Measurements from ENCODE around the gene DENND4C. TPM values are rescaled to one million over a fixed set of nuclear protein-coding genes. Genes with fewer than 3 reads are reported as not detected.
"Not testable (repeated sequence)": the region's sequence is repeated elsewhere in the genome, so short reads cannot be mapped to it uniquely, and the experiment has no call there.

Gene DENND4C
- total RNA-seq, 2 experiments from 2014 or later: 8.7 to 9.0 TPM

- CTCF ChIA-PET: interaction anchor here (0.9 to 1.2 kb wide), 3 partner anchors 10 to 226 kb away, joined by 3 to 5 read pairs (median 3); partner anchors contain the start of gene RRAGA
- Mint-ChIP-seq H3K4me1 (ENCODE audit: low read depth) (peaks cover 18% of the 10 kb centered on the region), H3K36me3 (ENCODE audit: low read depth) (no peaks in the 10 kb centered on the region), H3K27me3 (ENCODE audit: low read depth) (no peaks in the 10 kb centered on the region), H3K27ac (no peak overlapping the region), H3K9me3 (no peaks in the 10 kb centered on the region), H3K4me3 (no peak overlapping the region)
- DNase-seq: peak; percentile 39
- intact Hi-C loops (cut with micrococcal nuclease): loop anchor here (1.0 to 5.0 kb wide), 6 partner anchors 47 to 1456 kb away; no protein-coding TSS in a partner anchor
Observed at GRCh38 chr9:19231126-19231903, 822 bp downstream of the DENND4C start.

GRCh38 chr9:19231904-19232822 lies 1.7 kb downstream of the DENND4C start:
- Mint-ChIP-seq H3K27ac (no peak overlapping the region), H3K36me3 (ENCODE audit: low read depth) (no peaks in the 10 kb centered on the region), H3K4me1 (ENCODE audit: low read depth) (peaks cover 22% of the 10 kb centered on the region), H3K9me3 (no peaks in the 10 kb centered on the region), H3K27me3 (ENCODE audit: low read depth) (no peaks in the 10 kb centered on the region), H3K4me3 (no peak overlapping the region)
- CTCF ChIA-PET: interaction anchor here (0.7 to 1.6 kb wide), 13 partner anchors 9 to 286 kb away, joined by 3 to 9 read pairs (median 3); partner anchors contain the start of gene RPS6
- intact Hi-C loops (cut with micrococcal nuclease): loop anchor here (1.0 to 5.0 kb wide), 7 partner anchors 48 to 1455 kb away; partner anchors contain the start of gene RRAGA
- no peak for DNase-seq

GRCh38 chr9:19232823-19233194 lies 2.3 kb downstream of the DENND4C start:
- H3K36me3 Mint-ChIP-seq (ENCODE audit: low read depth): no peaks in the 10 kb centered on the region
- no peak overlapping the region for H3K4me3 Mint-ChIP-seq
- H3K9me3 Mint-ChIP-seq: no peaks in the 10 kb centered on the region
- H3K27ac Mint-ChIP-seq: no peak overlapping the region
- intact Hi-C loops (cut with micrococcal nuclease): loop anchor here (1.0 to 5.0 kb wide), 8 partner anchors 49 to 1454 kb away; partner anchors contain the start of gene RRAGA
- CTCF ChIA-PET: interaction anchor here (0.6 to 1.6 kb wide), 18 partner anchors 8 to 1335 kb away, joined by 3 to 9 read pairs (median 3); partner anchors contain the start of gene RPS6
- H3K27me3 Mint-ChIP-seq (ENCODE audit: low read depth): no peaks in the 10 kb centered on the region
- peaks cover 22% of the 10 kb centered on the region for H3K4me1 Mint-ChIP-seq (ENCODE audit: low read depth)
- peak; percentile 24 for DNase-seq

- Mint-ChIP-seq H3K36me3 (ENCODE audit: low read depth) (no peaks in the 10 kb centered on the region), H3K27me3 (ENCODE audit: low read depth) (no peaks in the 10 kb centered on the region), H3K9me3 (no peaks in the 10 kb centered on the region), H3K27ac (no peak overlapping the region), H3K4me1 (ENCODE audit: low read depth) (peaks cover 22% of the 10 kb centered on the region), H3K4me3 (no peak overlapping the region)
- intact Hi-C loops (cut with micrococcal nuclease): loop anchor here (1.0 to 5.0 kb wide), 7 partner anchors 49 to 1454 kb away; no protein-coding TSS in a partner anchor
- DNase-seq: no peak
- CTCF ChIA-PET: interaction anchor here (0.6 to 1.6 kb wide), 14 partner anchors 8 to 1335 kb away, joined by 3 to 9 read pairs (median 3); partner anchors contain the start of gene RPS6
Observed at GRCh38 chr9:19233344-19233743, 2.9 kb downstream of the DENND4C start.

GRCh38 chr9:19239955-19240354 lies 9.5 kb downstream of the DENND4C start:
- Mint-ChIP-seq H3K4me1 (ENCODE audit: low read depth) (peaks cover 20% of the 10 kb centered on the region), H3K27ac (no peak overlapping the region), H3K36me3 (ENCODE audit: low read depth) (peaks cover 2% of the 10 kb centered on the region), H3K4me3 (no peak overlapping the region), H3K9me3 (no peaks in the 10 kb centered on the region), H3K27me3 (ENCODE audit: low read depth) (no peaks in the 10 kb centered on the region)
- intact Hi-C loops (cut with micrococcal nuclease): no loop called here
- CTCF ChIA-PET: interaction anchor here (0.7 to 1.2 kb wide), 2 partner anchors 225 to 913 kb away, joined by 3 read pairs; no protein-coding TSS in a partner anchor
- no peak for DNase-seq

- no peak overlapping the region for H3K4me3 Mint-ChIP-seq
- H3K27ac Mint-ChIP-seq: no peak overlapping the region
- no peak for DNase-seq
- H3K27me3 Mint-ChIP-seq (ENCODE audit: low read depth): no peaks in the 10 kb centered on the region
- intact Hi-C loops (cut with micrococcal nuclease): no loop called here
- peaks cover 16% of the 10 kb centered on the region for H3K4me1 Mint-ChIP-seq (ENCODE audit: low read depth)
- no peaks in the 10 kb centered on the region for H3K9me3 Mint-ChIP-seq
- CTCF ChIA-PET: interaction anchor here (0.8 to 1.8 kb wide), 3 partner anchors 8 to 11 kb away, joined by 3 to 6 read pairs (median 5); no protein-coding TSS in a partner anchor
- H3K36me3 Mint-ChIP-seq (ENCODE audit: low read depth): peaks cover 3% of the 10 kb centered on the region
Observed at GRCh38 chr9:19241728-19242127, 11.2 kb downstream of the DENND4C start.

GRCh38 chr9:19243366-19244033 lies 13.0 kb downstream of the DENND4C start:
- H3K9me3 Mint-ChIP-seq: no peaks in the 10 kb centered on the region
- DNase-seq: no peak
- CTCF ChIA-PET: interaction anchor here (0.5 kb wide), 1 partner anchor 45 kb away, joined by 4 read pairs; no protein-coding TSS in a partner anchor
- peaks cover 3% of the 10 kb centered on the region for H3K36me3 Mint-ChIP-seq (ENCODE audit: low read depth)
- no peak overlapping the region for H3K4me3 Mint-ChIP-seq
- H3K4me1 Mint-ChIP-seq (ENCODE audit: low read depth): peaks cover 24% of the 10 kb centered on the region
- no peak overlapping the region for H3K27ac Mint-ChIP-seq
- intact Hi-C loops (cut with micrococcal nuclease): no loop called here
- no peaks in the 10 kb centered on the region for H3K27me3 Mint-ChIP-seq (ENCODE audit: low read depth)

- no peaks in the 10 kb centered on the region for H3K9me3 Mint-ChIP-seq
- H3K4me3 Mint-ChIP-seq: no peak overlapping the region
- H3K27ac Mint-ChIP-seq: no peak overlapping the region
- no peak for DNase-seq
- H3K27me3 Mint-ChIP-seq (ENCODE audit: low read depth): no peaks in the 10 kb centered on the region
- H3K4me1 Mint-ChIP-seq (ENCODE audit: low read depth): peaks cover 38% of the 10 kb centered on the region
- peaks cover 3% of the 10 kb centered on the region for H3K36me3 Mint-ChIP-seq (ENCODE audit: low read depth)
- CTCF ChIA-PET: interaction anchor here (0.6 to 0.7 kb wide), 2 partner anchors 14 kb away, joined by 3 to 4 read pairs; no protein-coding TSS in a partner anchor
- intact Hi-C loops (cut with micrococcal nuclease): no loop called here
Observed at GRCh38 chr9:19246891-19247290, 16.4 kb downstream of the DENND4C start.

GRCh38 chr9:19247420-19247819 lies 16.9 kb downstream of the DENND4C start:
- intact Hi-C loops (cut with micrococcal nuclease): no loop called here
- peaks cover 3% of the 10 kb centered on the region for H3K36me3 Mint-ChIP-seq (ENCODE audit: low read depth)
- no peaks in the 10 kb centered on the region for H3K27me3 Mint-ChIP-seq (ENCODE audit: low read depth)
- H3K9me3 Mint-ChIP-seq: no peaks in the 10 kb centered on the region
- CTCF ChIA-PET: no interaction called here
- peaks cover 42% of the 10 kb centered on the region for H3K4me1 Mint-ChIP-seq (ENCODE audit: low read depth)
- DNase-seq: no peak
- H3K4me3 Mint-ChIP-seq: no peak overlapping the region
- H3K27ac Mint-ChIP-seq: no peak overlapping the region

- H3K4me1 Mint-ChIP-seq (ENCODE audit: low read depth): peaks cover 47% of the 10 kb centered on the region
- H3K27me3 Mint-ChIP-seq (ENCODE audit: low read depth); DNase-seq; H3K4me3 Mint-ChIP-seq; H3K9me3 Mint-ChIP-seq; intact Hi-C loops (cut with micrococcal nuclease); H3K27ac Mint-ChIP-seq; H3K36me3 Mint-ChIP-seq (ENCODE audit: low read depth): not testable (repeated sequence)
- CTCF ChIA-PET: interaction anchor here (0.6 to 1.2 kb wide), 2 partner anchors 8 to 17 kb away, joined by 3 read pairs; no protein-coding TSS in a partner anchor
Observed at GRCh38 chr9:19250346-19250745, 19.9 kb downstream of the DENND4C start.

GRCh38 chr9:19251203-19251602 lies 20.7 kb downstream of the DENND4C start:
- H3K27me3 Mint-ChIP-seq (ENCODE audit: low read depth); DNase-seq; H3K36me3 Mint-ChIP-seq (ENCODE audit: low read depth); intact Hi-C loops (cut with micrococcal nuclease); CTCF ChIA-PET; H3K9me3 Mint-ChIP-seq; H3K27ac Mint-ChIP-seq; H3K4me3 Mint-ChIP-seq: not testable (repeated sequence)
- peaks cover 45% of the 10 kb centered on the region for H3K4me1 Mint-ChIP-seq (ENCODE audit: low read depth)
